Measurements from ENCODE around the gene EYA2.

The EYA2 gene

DNA sequence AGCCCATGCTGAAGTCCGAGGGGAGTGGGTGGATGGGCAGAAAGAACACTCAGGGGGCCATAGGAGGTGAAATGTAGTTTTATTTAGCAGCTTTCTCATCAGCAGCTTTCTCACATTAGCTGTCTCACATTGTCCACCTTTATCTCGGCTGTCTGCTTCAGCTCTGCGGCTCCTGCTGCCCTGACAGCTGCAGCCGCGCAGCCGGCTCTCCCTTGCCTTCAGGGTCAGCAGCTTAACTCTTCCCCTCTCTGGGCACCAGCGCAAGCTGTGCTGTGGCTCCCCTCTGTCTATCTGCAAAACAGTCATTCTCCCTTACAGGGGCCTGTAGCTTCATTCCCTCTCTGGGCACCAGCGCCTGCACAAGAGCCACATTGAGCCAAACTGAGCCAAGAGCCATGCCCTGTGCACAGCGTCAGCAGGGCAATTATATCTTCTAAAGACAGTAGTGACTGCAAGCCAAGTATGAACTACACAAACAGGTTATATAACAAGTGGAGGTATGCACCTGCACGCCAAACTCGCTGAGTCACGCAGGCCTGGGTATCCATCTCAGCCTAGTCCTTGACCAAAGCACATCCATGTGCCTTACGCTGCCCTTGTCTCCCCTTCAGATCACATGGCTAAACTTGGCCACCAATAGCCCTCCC lies 198.8 kb downstream of the EYA2 start:
- TF ChIP-seq CTCF (IDR thresholded peaks at IDR 0.05), result no peak

- TF ChIP-seq CTCF (IDR thresholded peaks at IDR 0.05), result no peak
Observed at GRCh38 chr20:47095690-47096089, 201.0 kb downstream of the EYA2 start.

DNA sequence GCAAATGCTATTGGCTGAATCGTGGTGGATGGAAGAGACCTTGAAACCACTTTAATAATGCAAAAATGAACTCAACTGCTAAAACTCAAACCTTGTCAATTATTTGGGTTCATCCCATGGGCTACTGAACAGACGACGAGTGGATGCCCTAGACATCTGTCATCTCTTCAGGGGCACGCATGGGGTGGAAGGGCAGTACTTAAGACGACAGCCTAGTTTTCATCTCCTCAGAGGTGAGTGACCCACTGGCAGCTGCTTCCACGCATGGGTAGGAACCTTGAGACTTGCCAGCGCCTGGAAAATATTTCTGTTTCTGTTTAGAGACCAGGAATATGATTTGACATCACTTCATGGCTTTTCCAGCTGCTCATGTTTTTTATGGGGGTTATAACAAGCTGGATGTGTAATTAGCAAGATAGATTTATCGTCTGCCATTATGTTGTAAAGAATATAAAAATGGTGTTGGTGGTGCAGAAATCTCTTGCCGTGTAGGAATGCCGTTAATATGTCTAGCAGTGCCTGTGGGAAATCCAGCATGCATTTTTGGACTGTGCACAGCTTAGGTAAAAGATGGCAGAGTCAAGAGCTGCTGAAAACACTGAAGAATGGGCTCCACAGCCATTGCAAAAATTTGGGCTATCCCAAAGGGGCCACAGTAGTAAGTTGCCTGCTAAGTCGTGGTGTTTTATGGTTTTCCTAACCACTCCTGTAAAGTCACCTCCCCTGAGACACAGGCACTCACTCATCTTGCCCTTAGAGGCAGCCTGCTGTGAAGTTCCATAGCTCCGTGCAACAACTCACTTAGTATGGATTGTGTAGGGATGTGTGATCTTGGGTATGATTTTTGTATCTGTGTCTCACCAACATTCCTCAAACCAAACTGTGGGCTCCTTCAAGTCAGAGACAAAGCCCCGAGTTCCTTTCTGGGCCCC lies 203.3 kb downstream of the EYA2 start:
- TF ChIP-seq CTCF (IDR thresholded peaks at IDR 0.05), result no peak

DNA sequence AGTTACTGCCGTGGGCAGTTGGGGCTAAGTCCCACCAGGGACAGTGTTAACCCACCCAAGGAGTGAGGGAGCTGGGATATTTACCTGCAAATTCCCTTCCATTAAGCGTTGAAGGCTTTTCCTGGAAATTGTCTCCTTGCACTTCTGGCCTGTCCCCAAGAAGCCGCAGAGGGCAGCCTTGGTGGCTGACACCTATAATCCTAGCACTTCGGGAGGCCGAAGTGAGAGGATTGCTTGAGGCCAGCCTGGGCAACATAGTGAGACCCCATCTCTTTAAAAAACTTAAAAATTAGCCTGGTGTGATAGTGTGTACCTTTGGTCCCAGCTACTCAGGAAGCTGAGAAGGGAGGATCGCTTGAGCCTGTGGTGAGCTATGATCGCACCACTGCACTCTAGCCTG lies 204.4 kb downstream of the EYA2 start:
- TF ChIP-seq CTCF (IDR thresholded peaks at IDR 0.05), result no peak

- no peak for TF ChIP-seq CTCF (IDR thresholded peaks at IDR 0.05)
Observed at GRCh38 chr20:47099825-47100441, 205.3 kb downstream of the EYA2 start.

DNA sequence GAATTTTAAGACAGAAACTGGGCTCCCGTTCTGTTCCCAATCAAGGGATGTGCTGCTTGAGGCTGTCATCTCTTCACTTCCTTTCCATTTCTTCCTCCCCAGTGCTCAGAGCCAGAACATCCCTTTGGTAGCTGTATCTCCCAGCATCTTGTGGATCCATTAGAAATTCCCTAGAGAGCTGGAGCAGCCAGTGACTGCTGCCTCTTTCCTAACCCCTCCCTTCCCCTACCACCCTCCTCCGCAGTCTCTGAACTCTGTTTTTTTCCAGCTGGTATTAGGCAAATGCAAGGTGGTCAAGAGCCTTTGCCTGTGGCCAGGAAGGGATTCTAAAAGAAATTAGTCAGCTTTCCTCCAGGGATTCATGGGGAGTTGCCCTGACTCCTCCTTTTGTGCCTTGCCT lies 208.0 kb downstream of the EYA2 start:
- no peak for TF ChIP-seq CTCF (IDR thresholded peaks at IDR 0.05)

DNA sequence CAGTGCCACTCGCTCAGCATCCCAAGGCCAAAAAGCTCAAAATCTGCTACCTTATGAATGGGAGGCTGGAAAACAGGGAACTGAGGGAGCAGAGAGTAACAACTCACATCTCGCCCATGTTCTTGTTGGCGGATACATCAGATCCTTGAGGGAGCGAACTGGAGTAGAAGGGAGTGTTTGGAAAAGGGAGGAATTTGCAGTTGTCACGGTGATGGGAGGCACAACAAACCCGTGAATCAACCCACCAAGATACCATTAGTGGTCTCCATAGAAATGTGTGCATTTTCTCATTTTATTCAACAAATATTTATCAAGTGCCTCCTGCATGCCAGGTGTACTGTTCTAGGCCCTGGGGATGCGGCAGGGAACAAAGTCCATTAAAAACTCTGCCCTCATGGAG lies 212.1 kb downstream of the EYA2 start:
- TF ChIP-seq CTCF (IDR thresholded peaks at IDR 0.05), result no peak

Measured in LNCAP (cell line).